ENCODE data around the gene ASIC1. TPM values are rescaled to one million over a fixed set of nuclear protein-coding genes. Genes with fewer than 3 reads are reported as not detected.

ASIC1 gene
- total and polyA plus RNA-seq, 8 donors: 0.45 to 3.5 (median 1.2) TPM; not detected in 1

DNA sequence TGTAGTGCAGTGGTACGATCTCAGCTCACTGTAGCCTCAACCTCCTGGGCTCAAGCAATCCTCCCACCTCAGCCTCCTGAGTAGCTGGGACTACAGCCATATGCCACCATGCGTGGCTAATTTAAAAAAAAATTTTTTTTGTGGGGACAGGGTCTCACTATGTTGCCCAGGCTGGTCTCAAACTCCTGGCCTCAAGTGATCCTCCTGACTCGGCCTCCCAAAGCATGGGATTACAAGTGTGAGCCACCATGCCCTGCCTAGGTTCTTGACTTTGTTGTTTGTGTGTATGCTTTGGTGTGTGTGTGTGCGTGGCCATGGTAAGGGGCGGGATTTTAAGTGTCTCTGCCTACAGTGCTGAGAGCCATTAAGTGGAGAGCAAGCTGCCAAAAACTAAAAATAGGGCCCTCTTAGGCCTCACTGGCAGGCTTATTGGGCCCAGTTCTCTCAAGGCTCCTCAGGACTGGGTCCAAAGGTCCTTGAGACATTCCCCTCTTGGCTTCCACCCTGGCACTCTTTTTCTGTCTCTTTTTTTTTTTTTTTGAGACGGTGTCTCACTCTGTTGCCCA, 59.7 kb downstream of the ASIC1 start:
- H3K4me3 ChIP-seq: no peak overlapping the region

GRCh38 chr12:50119387-50119786, 62.0 kb downstream of the ASIC1 start:
- Histone ChIP-seq H3K4me3 (no peak overlapping the region), H3K4me1 (peaks cover 0 to 40% (median 28%) of the 10 kb centered on the region in 4 donors), H3K27ac (no peak overlapping the region), H3K27me3 (no peaks in the 10 kb centered on the region), H3K36me3 (peaks cover 28 to 79% (median 76%) of the 10 kb centered on the region in 4 donors), H3K9me3 (no peaks in the 10 kb centered on the region)
- TF ChIP-seq EP300 (IDR thresholded peaks at IDR 0.05) (no peak), POLR2AphosphoS5 (IDR thresholded peaks at IDR 0.05) (no peak), POLR2A (IDR thresholded peaks at IDR 0.05) (no peak)
- TF ChIP-seq, protein P1, sequence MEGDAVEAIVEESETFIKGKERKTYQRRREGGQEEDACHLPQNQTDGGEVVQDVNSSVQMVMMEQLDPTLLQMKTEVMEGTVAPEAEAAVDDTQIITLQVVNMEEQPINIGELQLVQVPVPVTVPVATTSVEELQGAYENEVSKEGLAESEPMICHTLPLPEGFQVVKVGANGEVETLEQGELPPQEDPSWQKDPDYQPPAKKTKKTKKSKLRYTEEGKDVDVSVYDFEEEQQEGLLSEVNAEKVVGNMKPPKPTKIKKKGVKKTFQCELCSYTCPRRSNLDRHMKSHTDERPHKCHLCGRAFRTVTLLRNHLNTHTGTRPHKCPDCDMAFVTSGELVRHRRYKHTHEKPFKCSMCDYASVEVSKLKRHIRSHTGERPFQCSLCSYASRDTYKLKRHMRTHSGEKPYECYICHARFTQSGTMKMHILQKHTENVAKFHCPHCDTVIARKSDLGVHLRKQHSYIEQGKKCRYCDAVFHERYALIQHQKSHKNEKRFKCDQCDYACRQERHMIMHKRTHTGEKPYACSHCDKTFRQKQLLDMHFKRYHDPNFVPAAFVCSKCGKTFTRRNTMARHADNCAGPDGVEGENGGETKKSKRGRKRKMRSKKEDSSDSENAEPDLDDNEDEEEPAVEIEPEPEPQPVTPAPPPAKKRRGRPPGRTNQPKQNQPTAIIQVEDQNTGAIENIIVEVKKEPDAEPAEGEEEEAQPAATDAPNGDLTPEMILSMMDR (IDR thresholded peaks at IDR 0.05): no peak
- no peak for DNase-seq
- 95 to 100% (median 98%) methylated on average over 2 of the region's 2 CpGs for WGBS, 5 donors
- intact Hi-C loops (cut with DNase I; ENCODE audit: low total_unique reads): no loop called here

More for the DNA sequence above, 59.7 kb downstream of the ASIC1 start:
- H3K4me1 ChIP-seq: peaks cover 16 to 57% (median 45%) of the 10 kb centered on the region in 4 donors
- H3K9me3 ChIP-seq: no peaks in the 10 kb centered on the region
- no peak for TF ChIP-seq POLR2AphosphoS5 (IDR thresholded peaks at IDR 0.05)
- TF ChIP-seq POLR2A (IDR thresholded peaks at IDR 0.05): no peak
- TF ChIP-seq, protein P1 (IDR thresholded peaks at IDR 0.05): no peak
- no peak for TF ChIP-seq EP300 (IDR thresholded peaks at IDR 0.05)
- peaks cover 21 to 59% (median 56%) of the 10 kb centered on the region in 4 donors for H3K36me3 ChIP-seq
- no peaks in the 10 kb centered on the region for H3K27me3 ChIP-seq
- WGBS, 5 donors: 69 to 84% (median 80%) methylated on average over 6 of the region's 6 CpGs
- no peak for DNase-seq
- peak overlapping the region in 2 of 5 donors; percentile 1 to 30 for H3K27ac ChIP-seq
- intact Hi-C loops (cut with DNase I; ENCODE audit: low total_unique reads): no loop called here

GRCh38 chr12:50120521-50120920, 63.1 kb downstream of the ASIC1 start:
- Histone ChIP-seq H3K27ac (no peak overlapping the region), H3K36me3 (peaks cover 26 to 87% (median 80%) of the 10 kb centered on the region in 4 donors)
- 84 to 94% (median 91%) methylated on average over 3 of the region's 3 CpGs for WGBS, 5 donors

GRCh38 chr12:50120953-50121352, 63.6 kb downstream of the ASIC1 start:
- no peak for DNase-seq
- WGBS, 5 donors: 88 to 100% (median 90%) methylated on average over 3 of the region's 3 CpGs
- Histone ChIP-seq H3K4me1 (peaks cover 0 to 39% (median 24%) of the 10 kb centered on the region in 4 donors), H3K4me3 (no peak overlapping the region), H3K9me3 (no peaks in the 10 kb centered on the region), H3K36me3 (peaks cover 22 to 85% (median 80%) of the 10 kb centered on the region in 4 donors), H3K27me3 (no peaks in the 10 kb centered on the region), H3K27ac (no peak overlapping the region)
- TF ChIP-seq POLR2AphosphoS5 (IDR thresholded peaks at IDR 0.05) (no peak), POLR2A (IDR thresholded peaks at IDR 0.05) (no peak), EP300 (IDR thresholded peaks at IDR 0.05) (no peak)
- TF ChIP-seq, protein P1 (IDR thresholded peaks at IDR 0.05): no peak
- intact Hi-C loops (cut with DNase I; ENCODE audit: low total_unique reads): no loop called here

More at GRCh38 chr12:50120521-50120920, 63.1 kb downstream of the ASIC1 start:
- no peaks in the 10 kb centered on the region for H3K27me3 ChIP-seq
- intact Hi-C loops (cut with DNase I; ENCODE audit: low total_unique reads): no loop called here
- no peak overlapping the region for H3K4me3 ChIP-seq
- H3K9me3 ChIP-seq: no peaks in the 10 kb centered on the region
- TF ChIP-seq POLR2AphosphoS5 (IDR thresholded peaks at IDR 0.05) (no peak), EP300 (IDR thresholded peaks at IDR 0.05) (no peak), POLR2A (IDR thresholded peaks at IDR 0.05) (no peak)
- TF ChIP-seq, protein P1 (IDR thresholded peaks at IDR 0.05): no peak
- no peak for DNase-seq
- peaks cover 0 to 40% (median 25%) of the 10 kb centered on the region in 4 donors for H3K4me1 ChIP-seq

Measured in stomach (tissue), 9 donors.